HEK293 (cell line): Measurements from ENCODE around the gene IGF2R.

Source experiments
- TCF7L2 ChIP-seq: IDR thresholded peaks from 2 replicates; pipeline ENCODE4 v1.6.1; 2011; ENCODE audit warnings: low read depth, mild to moderate bottlenecking, inconsistent platforms, low read length, moderate library complexity, borderline replicate concordance
- ZNF274 ChIP-seq, 2 experiments: fragments of 200-500 bp in 1 of 2; fragments of 450-650 bp in 1 of 2; sonication (Bioruptor generic) in 1 of 2; formaldehyde crosslinking in 1 of 2; IDR thresholded peaks; 2 replicates each; pipeline versions ENCODE4 v1.5.1 to v1.6.1; 2014 to 2016; ENCODE audit warnings: borderline replicate concordance in 1 of 2, inconsistent platforms in 1 of 2, low read length in 1 of 2, missing biosample characterization in 1 of 2, missing genetic modification characterization in 1 of 2
- ZNF302 ChIP-seq: fragments of 450-650 bp; formaldehyde crosslinking; IDR thresholded peaks from 2 replicates; pipeline ENCODE4 v1.5.1; 2016; ENCODE audit warnings: missing biosample characterization, missing genetic modification characterization, low read depth
- ZNF311 ChIP-seq: fragments of 450-650 bp; formaldehyde crosslinking; IDR thresholded peaks from 2 replicates; pipeline ENCODE4 v1.5.1; 2017; ENCODE audit warnings: missing biosample characterization, missing genetic modification characterization, borderline replicate concordance
- ZNF350 ChIP-seq: fragments of 450-650 bp; formaldehyde crosslinking; IDR thresholded peaks from 2 replicates; pipeline ENCODE4 v1.5.0; 2017; ENCODE audit warnings: missing biosample characterization, mild to moderate bottlenecking, missing genetic modification characterization
- ZNF510 ChIP-seq: fragments of 450-650 bp; formaldehyde crosslinking; IDR thresholded peaks from 2 replicates; pipeline ENCODE4 v1.5.1; 2018; ENCODE audit warnings: mild to moderate bottlenecking, missing genetic modification characterization, missing biosample characterization; ENCODE audit not compliant: insufficient replicate concordance
- ZNF544 ChIP-seq: fragments of 450-650 bp; formaldehyde crosslinking; IDR thresholded peaks from 2 replicates; pipeline ENCODE4 v1.5.0; 2017; ENCODE audit warnings: missing biosample characterization, missing genetic modification characterization
- ZSCAN23 ChIP-seq: fragments of 450-650 bp; formaldehyde crosslinking; IDR thresholded peaks from 2 replicates; pipeline ENCODE4 v1.5.1; 2016; ENCODE audit warnings: missing biosample characterization, missing genetic modification characterization
- TF ChIP-seq, protein P1 (sequence below): fragments of 450-650 bp; formaldehyde crosslinking; IDR thresholded peaks from 2 replicates; pipeline ENCODE4 v1.5.1; 2016; ENCODE audit warnings: missing biosample characterization, missing genetic modification characterization
- TF ChIP-seq, protein P2 (sequence below): fragments of 450-650 bp; formaldehyde crosslinking; IDR thresholded peaks from 2 replicates; pipeline ENCODE4 v1.5.1; 2016; ENCODE audit warnings: missing biosample characterization, missing genetic modification characterization, borderline replicate concordance

GRCh38 chr6:159981071-159981402, 12.2 kb downstream of the IGF2R start:
- TF ChIP-seq ZSCAN23 (tag by site-specific recombination) = no peak
- TF ChIP-seq ZNF274 (IDR thresholded peaks at IDR 0.05; ENCODE audit: low read length) = no peak
- no peak for TF ChIP-seq ZNF274 (tag by site-specific recombination; IDR thresholded peaks at IDR 0.05; ENCODE audit: borderline replicate concordance)
- TF ChIP-seq, protein P1, sequence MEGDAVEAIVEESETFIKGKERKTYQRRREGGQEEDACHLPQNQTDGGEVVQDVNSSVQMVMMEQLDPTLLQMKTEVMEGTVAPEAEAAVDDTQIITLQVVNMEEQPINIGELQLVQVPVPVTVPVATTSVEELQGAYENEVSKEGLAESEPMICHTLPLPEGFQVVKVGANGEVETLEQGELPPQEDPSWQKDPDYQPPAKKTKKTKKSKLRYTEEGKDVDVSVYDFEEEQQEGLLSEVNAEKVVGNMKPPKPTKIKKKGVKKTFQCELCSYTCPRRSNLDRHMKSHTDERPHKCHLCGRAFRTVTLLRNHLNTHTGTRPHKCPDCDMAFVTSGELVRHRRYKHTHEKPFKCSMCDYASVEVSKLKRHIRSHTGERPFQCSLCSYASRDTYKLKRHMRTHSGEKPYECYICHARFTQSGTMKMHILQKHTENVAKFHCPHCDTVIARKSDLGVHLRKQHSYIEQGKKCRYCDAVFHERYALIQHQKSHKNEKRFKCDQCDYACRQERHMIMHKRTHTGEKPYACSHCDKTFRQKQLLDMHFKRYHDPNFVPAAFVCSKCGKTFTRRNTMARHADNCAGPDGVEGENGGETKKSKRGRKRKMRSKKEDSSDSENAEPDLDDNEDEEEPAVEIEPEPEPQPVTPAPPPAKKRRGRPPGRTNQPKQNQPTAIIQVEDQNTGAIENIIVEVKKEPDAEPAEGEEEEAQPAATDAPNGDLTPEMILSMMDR = no peak
- TF ChIP-seq ZNF311 (tag by site-specific recombination) = no peak
- no peak for TF ChIP-seq ZNF302 (tag by site-specific recombination)
- TF ChIP-seq TCF7L2 = no peak
- no peak for TF ChIP-seq ZNF510 (tag by site-specific recombination)
- TF ChIP-seq ZNF544 (tag by site-specific recombination) = no peak
- TF ChIP-seq, protein P2, sequence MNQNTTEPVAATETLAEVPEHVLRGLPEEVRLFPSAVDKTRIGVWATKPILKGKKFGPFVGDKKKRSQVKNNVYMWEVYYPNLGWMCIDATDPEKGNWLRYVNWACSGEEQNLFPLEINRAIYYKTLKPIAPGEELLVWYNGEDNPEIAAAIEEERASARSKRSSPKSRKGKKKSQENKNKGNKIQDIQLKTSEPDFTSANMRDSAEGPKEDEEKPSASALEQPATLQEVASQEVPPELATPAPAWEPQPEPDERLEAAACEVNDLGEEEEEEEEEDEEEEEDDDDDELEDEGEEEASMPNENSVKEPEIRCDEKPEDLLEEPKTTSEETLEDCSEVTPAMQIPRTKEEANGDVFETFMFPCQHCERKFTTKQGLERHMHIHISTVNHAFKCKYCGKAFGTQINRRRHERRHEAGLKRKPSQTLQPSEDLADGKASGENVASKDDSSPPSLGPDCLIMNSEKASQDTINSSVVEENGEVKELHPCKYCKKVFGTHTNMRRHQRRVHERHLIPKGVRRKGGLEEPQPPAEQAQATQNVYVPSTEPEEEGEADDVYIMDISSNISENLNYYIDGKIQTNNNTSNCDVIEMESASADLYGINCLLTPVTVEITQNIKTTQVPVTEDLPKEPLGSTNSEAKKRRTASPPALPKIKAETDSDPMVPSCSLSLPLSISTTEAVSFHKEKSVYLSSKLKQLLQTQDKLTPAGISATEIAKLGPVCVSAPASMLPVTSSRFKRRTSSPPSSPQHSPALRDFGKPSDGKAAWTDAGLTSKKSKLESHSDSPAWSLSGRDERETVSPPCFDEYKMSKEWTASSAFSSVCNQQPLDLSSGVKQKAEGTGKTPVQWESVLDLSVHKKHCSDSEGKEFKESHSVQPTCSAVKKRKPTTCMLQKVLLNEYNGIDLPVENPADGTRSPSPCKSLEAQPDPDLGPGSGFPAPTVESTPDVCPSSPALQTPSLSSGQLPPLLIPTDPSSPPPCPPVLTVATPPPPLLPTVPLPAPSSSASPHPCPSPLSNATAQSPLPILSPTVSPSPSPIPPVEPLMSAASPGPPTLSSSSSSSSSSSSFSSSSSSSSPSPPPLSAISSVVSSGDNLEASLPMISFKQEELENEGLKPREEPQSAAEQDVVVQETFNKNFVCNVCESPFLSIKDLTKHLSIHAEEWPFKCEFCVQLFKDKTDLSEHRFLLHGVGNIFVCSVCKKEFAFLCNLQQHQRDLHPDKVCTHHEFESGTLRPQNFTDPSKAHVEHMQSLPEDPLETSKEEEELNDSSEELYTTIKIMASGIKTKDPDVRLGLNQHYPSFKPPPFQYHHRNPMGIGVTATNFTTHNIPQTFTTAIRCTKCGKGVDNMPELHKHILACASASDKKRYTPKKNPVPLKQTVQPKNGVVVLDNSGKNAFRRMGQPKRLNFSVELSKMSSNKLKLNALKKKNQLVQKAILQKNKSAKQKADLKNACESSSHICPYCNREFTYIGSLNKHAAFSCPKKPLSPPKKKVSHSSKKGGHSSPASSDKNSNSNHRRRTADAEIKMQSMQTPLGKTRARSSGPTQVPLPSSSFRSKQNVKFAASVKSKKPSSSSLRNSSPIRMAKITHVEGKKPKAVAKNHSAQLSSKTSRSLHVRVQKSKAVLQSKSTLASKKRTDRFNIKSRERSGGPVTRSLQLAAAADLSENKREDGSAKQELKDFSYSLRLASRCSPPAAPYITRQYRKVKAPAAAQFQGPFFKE (tag by site-specific recombination) = no peak
- no peak for TF ChIP-seq ZNF350 (tag by site-specific recombination)
